Small intestine (tissue), 16 donors: Measurements from ENCODE around the gene HTATSF1. TPM values are rescaled to one million over a fixed set of nuclear protein-coding genes. Genes with fewer than 3 reads are reported as not detected.

ENCODE experiments used
- DNase-seq, 2 donors: peaks; one replicate each; pipeline versions ENCODE4 v3.0.0 to v3.0.0-alpha.2; 2013
- FAIRE-seq: peaks from 2 replicates; lab custom pipeline; 2012; peaks lifted over from hg19 to GRCh38; lab: Jason Lieb, UNC
- H3K27ac ChIP-seq, 3 donors: one replicate each; pipeline ENCODE4 v1.5.1; 2013; ENCODE audit warnings: low read length in 2 of 3, mild to moderate bottlenecking in 2 of 3, control low read depth in 1 of 3, inconsistent platforms in 1 of 3, low read depth in 1 of 3, moderate library complexity in 1 of 3
- H3K27me3 ChIP-seq, 3 donors: one replicate each; pipeline ENCODE4 v1.6.1; 2013; ENCODE audit warnings: low read length in 3 of 3, inconsistent platforms in 1 of 3; ENCODE audit not compliant: control insufficient read depth in 3 of 3, insufficient read depth in 3 of 3
- H3K36me3 ChIP-seq, 3 donors: one replicate each; pipeline ENCODE4 v1.6.1; 2013; ENCODE audit warnings: low read length in 3 of 3, inconsistent platforms in 1 of 3, low read depth in 1 of 3, mild to moderate bottlenecking in 1 of 3, moderate library complexity in 1 of 3; ENCODE audit not compliant: control insufficient read depth in 3 of 3, insufficient read depth in 2 of 3
- H3K4me1 ChIP-seq, 3 donors: one replicate each; pipeline ENCODE4 v1.6.1; 2013; ENCODE audit warnings: low read length in 2 of 3, inconsistent platforms in 1 of 3, low read depth in 1 of 3, mild to moderate bottlenecking in 1 of 3, moderate library complexity in 1 of 3; ENCODE audit not compliant: control insufficient read depth in 3 of 3, insufficient read depth in 2 of 3
- H3K4me3 ChIP-seq, 3 donors: one replicate each; pipeline ENCODE4 v1.5.1; 2013; ENCODE audit warnings: low read length in 3 of 3, control low read depth in 1 of 3, inconsistent platforms in 1 of 3, low read depth in 1 of 3, mild to moderate bottlenecking in 1 of 3, moderate library complexity in 1 of 3
- H3K9me3 ChIP-seq, 2 donors: one replicate each; pipeline ENCODE4 v1.6.1; 2013; ENCODE audit warnings: low read depth in 1 of 2, low read length in 1 of 2; ENCODE audit not compliant: control insufficient read depth in 2 of 2, insufficient read depth in 1 of 2
- WGBS, 3 donors: extraction: QIAGEN DNeasy Blood & Tissue Kit; methylation state at CpG; one replicate each; pipeline ENCODE4 v1.1.7; 2013; 5-methylcytosine and 5-hydroxymethylcytosine counted together
- long read RNA-seq, 10 donors: transcript quantifications; one replicate each; lab custom pipeline, GENCODE V29; 2026
- polyA plus RNA-seq, 4 donors: library from polyadenylated mRNA; stranded (reverse) in 3 of 4; unstranded in 1 of 4; fragments of 200-250 nt in 3 of 4; fragments of 120-200 nt in 1 of 4; gene quantifications; one replicate each; pipeline versions ENCODE4 v1.2.1 to v1.2.3, GENCODE V29; 2013
- donor health status: healthy with polysubstance abuse.
- donor health status: control.
- donor health status: control.
- donor health status: Bipolar disorder and iron deficiency.
- donor health status: healthy.

Gene HTATSF1
- polyA plus RNA-seq = 10 to 100 TPM; 27.0 to 52.5 (median 33.7) TPM
- long read RNA-seq, donor 1, transcript HTATSF1-201 (9 exons, 2,775 nt) = major isoform, 18 of 56 reads
- long read RNA-seq, donor 1, transcript HTATSF1-204 (10 exons, 3,019 nt) = minor isoform, 7 of 56 reads
- long read RNA-seq, donor 1, partial matches to known transcripts = 25 of 56 reads
- long read RNA-seq, donor 1, other reads (novel, unspliced or antisense) = 0 of 56 reads
- long read RNA-seq, donor 2, transcript HTATSF1-201 (9 exons, 2,775 nt) = major isoform, 8 of 8 reads
- long read RNA-seq, donor 2, partial matches to known transcripts = 0 of 8 reads
- long read RNA-seq, donor 2, other reads (novel, unspliced or antisense) = 0 of 8 reads
- long read RNA-seq, donor 3, transcript HTATSF1-201 (9 exons, 2,775 nt) = major isoform, 8 of 40 reads
- long read RNA-seq, donor 3, partial matches to known transcripts = 30 of 40 reads
- long read RNA-seq, donor 3, other reads (novel, unspliced or antisense) = 0 of 40 reads
- long read RNA-seq, donor 4, partial matches to known transcripts = 0 of 2 reads
- long read RNA-seq, donor 4, other reads (novel, unspliced or antisense) = 0 of 2 reads
- long read RNA-seq, donor 5, partial matches to known transcripts = 0 of 6 reads
- long read RNA-seq, donor 5, other reads (novel, unspliced or antisense) = 0 of 6 reads
- long read RNA-seq, donor 6, transcript HTATSF1-204 (10 exons, 3,019 nt) = major isoform, 5 of 36 reads
- long read RNA-seq, donor 6, transcript HTATSF1-201 (9 exons, 2,775 nt) = major isoform, 5 of 36 reads
- long read RNA-seq, donor 6, partial matches to known transcripts = 24 of 36 reads
- long read RNA-seq, donor 6, other reads (novel, unspliced or antisense) = 0 of 36 reads
- long read RNA-seq, donor 7, transcript HTATSF1-201 (9 exons, 2,775 nt) = major isoform, 22 of 55 reads
- long read RNA-seq, donor 7, transcript HTATSF1-204 (10 exons, 3,019 nt) = minor isoform, 15 of 55 reads
- long read RNA-seq, donor 7, partial matches to known transcripts = 9 of 55 reads
- long read RNA-seq, donor 7, other reads (novel, unspliced or antisense) = 6 of 55 reads
- long read RNA-seq, donor 8, partial matches to known transcripts = 0 of 2 reads
- long read RNA-seq, donor 8, other reads (novel, unspliced or antisense) = 0 of 2 reads
- long read RNA-seq, donor 9, partial matches to known transcripts = 0 of 1 reads
- long read RNA-seq, donor 9, other reads (novel, unspliced or antisense) = 0 of 1 reads
- long read RNA-seq, donor 10, transcript HTATSF1-204 (10 exons, 3,019 nt) = minor isoform, 5 of 64 reads
- long read RNA-seq, donor 10, transcript HTATSF1-201 (9 exons, 2,775 nt) = major isoform, 17 of 64 reads
- long read RNA-seq, donor 10, partial matches to known transcripts = 40 of 64 reads
- long read RNA-seq, donor 10, other reads (novel, unspliced or antisense) = 0 of 64 reads

DNA sequence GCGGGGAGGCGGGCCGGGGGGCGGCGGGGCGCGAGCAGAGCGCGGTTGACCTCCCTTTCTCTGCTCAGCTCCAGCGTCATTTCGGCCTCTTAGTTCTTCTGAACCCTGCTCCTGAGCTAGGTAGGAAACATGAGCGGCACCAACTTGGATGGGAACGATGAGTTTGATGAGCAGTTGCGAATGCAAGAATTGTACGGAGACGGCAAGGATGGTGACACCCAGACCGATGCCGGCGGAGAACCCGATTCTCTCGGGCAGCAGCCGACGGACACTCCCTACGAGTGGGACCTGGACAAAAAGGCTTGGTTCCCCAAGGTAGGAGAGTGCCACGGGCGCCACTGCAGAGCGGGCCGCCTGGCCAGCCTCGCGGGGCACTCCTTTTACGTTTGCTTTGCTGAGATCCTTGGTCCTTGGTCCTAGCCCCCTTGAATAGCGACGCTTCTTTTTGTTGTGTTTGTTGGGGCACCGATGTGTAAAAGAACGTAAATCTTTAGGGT lies at the start of gene HTATSF1:
Gene HTATSF1, plus strand, starts transcription at position 37 of the 497 bp plus-strand sequence. Its CDS starts 93 bp downstream, at position 130.
- no peaks in the 10 kb centered on the region for H3K9me3 ChIP-seq
- no peak for FAIRE-seq
- DNase-seq = no peak
- peaks cover 0 to 4% (median 0%) of the 10 kb centered on the region in 3 donors for H3K4me1 ChIP-seq
- H3K36me3 ChIP-seq = no peaks in the 10 kb centered on the region
- peak within 1 kb of the TSS; percentile 83 to 99 (median 98) for H3K27ac ChIP-seq
- no peaks in the 10 kb centered on the region for H3K27me3 ChIP-seq
- peak within 1 kb of the TSS; percentile 50 to 88 (median 53) for H3K4me3 ChIP-seq
- 1 to 40% (median 8%) methylated on average over 20 to 35 of the region's 35 CpGs for WGBS, 3 donors

GRCh38 chrX:136447968-136448367 lies 49.4 kb upstream of the HTATSF1 start:
- no peak for DNase-seq
- Histone ChIP-seq H3K4me3 (no peak overlapping the region), H3K27ac (no peak overlapping the region), H3K27me3 (no peaks in the 10 kb centered on the region), H3K4me1 (no peaks in the 10 kb centered on the region), H3K36me3 (no peaks in the 10 kb centered on the region), H3K9me3 (no peaks in the 10 kb centered on the region)
- no peak for FAIRE-seq

GRCh38 chrX:136450050-136450830 lies 47.2 kb upstream of the HTATSF1 start:
- 49 to 57% (median 57%) methylated on average over 8 of the region's 8 CpGs for WGBS, 3 donors
- no peak for FAIRE-seq
- no peaks in the 10 kb centered on the region for H3K36me3 ChIP-seq

DNA sequence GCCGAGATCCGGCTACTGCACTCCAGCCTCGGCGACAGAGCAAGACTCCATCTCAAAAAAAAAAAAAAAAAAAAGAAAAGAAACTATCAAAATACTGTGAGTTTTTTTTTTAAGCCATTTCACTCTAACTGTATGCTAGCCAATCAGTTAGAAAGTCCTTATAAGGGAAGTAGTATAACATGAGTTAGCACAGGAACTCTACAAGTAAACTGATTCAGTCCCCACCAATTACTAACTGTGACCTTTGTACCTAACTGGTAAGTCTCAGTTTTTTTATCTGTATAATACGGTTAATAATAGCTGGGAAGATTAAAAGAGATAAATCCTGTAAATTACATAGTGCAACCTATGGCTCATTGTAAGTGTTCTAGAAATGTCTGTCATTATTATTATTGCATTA lies 44.8 kb upstream of the HTATSF1 start:
- Histone ChIP-seq H3K4me1 (no peaks in the 10 kb centered on the region), H3K36me3 (no peaks in the 10 kb centered on the region), H3K4me3 (no peak overlapping the region), H3K27ac (no peak overlapping the region), H3K27me3 (no peaks in the 10 kb centered on the region), H3K9me3 (no peaks in the 10 kb centered on the region)
- WGBS, 3 donors = 72 to 84% (median 73%) methylated on average over 5 of the region's 5 CpGs
- no peak for FAIRE-seq
- peak in 1 of 2 donors; percentile 33 for DNase-seq

More at GRCh38 chrX:136450050-136450830, 47.2 kb upstream of the HTATSF1 start:
- no peak overlapping the region for H3K27ac ChIP-seq
- no peak overlapping the region for H3K4me3 ChIP-seq
- DNase-seq = no peak
- H3K4me1 ChIP-seq = no peaks in the 10 kb centered on the region
- H3K9me3 ChIP-seq = no peaks in the 10 kb centered on the region
- H3K27me3 ChIP-seq = no peaks in the 10 kb centered on the region

DNA sequence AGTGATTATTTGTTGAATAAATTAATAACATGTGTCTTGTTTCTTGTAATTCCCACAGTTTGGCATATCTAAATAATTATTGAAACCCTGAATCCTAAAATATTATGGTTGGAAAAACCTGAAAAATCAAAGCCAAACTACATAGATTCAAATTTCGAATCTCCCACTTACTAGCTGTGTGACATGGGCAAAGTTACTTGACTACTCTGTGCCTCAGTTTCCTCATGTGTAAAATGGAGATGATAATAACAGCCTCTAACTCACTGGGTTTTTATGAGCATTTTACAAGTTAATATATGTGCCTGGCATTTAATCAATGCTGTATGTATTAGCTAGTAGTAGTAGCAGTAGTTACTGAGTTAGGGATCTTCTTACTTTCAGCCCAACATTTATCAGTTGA lies 44.3 kb upstream of the HTATSF1 start:
- WGBS, 3 donors = 52 to 93% (median 84%) methylated on average over 1 of the region's 1 CpG
- H3K36me3 ChIP-seq = no peaks in the 10 kb centered on the region
- no peaks in the 10 kb centered on the region for H3K27me3 ChIP-seq
- H3K4me3 ChIP-seq = no peak overlapping the region
- H3K9me3 ChIP-seq = no peaks in the 10 kb centered on the region
- no peak overlapping the region for H3K27ac ChIP-seq
- no peaks in the 10 kb centered on the region for H3K4me1 ChIP-seq
- no peak for DNase-seq
- no peak for FAIRE-seq

- Histone ChIP-seq H3K9me3 (no peaks in the 10 kb centered on the region), H3K27me3 (no peaks in the 10 kb centered on the region), H3K4me1 (no peaks in the 10 kb centered on the region), H3K36me3 (no peaks in the 10 kb centered on the region), H3K4me3 (no peak overlapping the region), H3K27ac (no peak overlapping the region)
- FAIRE-seq (no peak), DNase-seq (no peak)
- 24 to 39% (median 29%) methylated on average over 1 of the region's 1 CpG for WGBS, 3 donors
Observed at GRCh38 chrX:136453771-136454170, 43.6 kb upstream of the HTATSF1 start.

DNA sequence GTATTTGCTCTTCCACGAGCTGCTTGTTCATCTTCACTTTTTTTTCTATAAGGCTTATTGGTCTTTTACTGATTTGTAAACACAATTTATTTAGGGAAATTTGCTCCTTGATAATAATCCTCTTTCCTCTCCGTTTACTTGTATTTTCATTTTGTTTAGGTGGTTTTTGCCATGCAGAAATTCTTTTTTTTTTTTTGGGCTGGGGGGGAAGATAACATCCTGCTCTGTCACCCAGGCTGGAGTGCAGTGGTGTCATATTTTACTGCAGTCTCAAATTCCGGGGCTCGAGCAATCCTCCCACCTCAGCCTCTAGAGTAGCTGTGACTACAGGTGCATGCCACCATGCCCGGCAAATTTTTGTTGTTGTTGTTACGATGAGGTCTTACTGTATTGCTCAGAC lies 41.3 kb upstream of the HTATSF1 start:
- FAIRE-seq (no peak), DNase-seq (no peak)
- no peaks in the 10 kb centered on the region for H3K4me1 ChIP-seq
- H3K4me3 ChIP-seq = no peak overlapping the region
- 60 to 78% (median 76%) methylated on average over 6 of the region's 6 CpGs for WGBS, 3 donors
- H3K36me3 ChIP-seq = no peaks in the 10 kb centered on the region
- H3K9me3 ChIP-seq = no peaks in the 10 kb centered on the region
- no peaks in the 10 kb centered on the region for H3K27me3 ChIP-seq
- H3K27ac ChIP-seq = no peak overlapping the region
